HG03045 (cell line): Measurements from ENCODE around the gene CLDN16.

ENCODE experiments used
- ATAC-seq: cut with Tn5 transposase; IDR thresholded peaks from one replicate; pipeline ENCODE4 v1.9.1; 2021; ENCODE audit warnings: mild to moderate bottlenecking, moderate library complexity; ENCODE audit not compliant: unreplicated experiment

The CLDN16 gene, protein sequence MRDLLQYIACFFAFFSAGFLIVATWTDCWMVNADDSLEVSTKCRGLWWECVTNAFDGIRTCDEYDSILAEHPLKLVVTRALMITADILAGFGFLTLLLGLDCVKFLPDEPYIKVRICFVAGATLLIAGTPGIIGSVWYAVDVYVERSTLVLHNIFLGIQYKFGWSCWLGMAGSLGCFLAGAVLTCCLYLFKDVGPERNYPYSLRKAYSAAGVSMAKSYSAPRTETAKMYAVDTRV

DNA sequence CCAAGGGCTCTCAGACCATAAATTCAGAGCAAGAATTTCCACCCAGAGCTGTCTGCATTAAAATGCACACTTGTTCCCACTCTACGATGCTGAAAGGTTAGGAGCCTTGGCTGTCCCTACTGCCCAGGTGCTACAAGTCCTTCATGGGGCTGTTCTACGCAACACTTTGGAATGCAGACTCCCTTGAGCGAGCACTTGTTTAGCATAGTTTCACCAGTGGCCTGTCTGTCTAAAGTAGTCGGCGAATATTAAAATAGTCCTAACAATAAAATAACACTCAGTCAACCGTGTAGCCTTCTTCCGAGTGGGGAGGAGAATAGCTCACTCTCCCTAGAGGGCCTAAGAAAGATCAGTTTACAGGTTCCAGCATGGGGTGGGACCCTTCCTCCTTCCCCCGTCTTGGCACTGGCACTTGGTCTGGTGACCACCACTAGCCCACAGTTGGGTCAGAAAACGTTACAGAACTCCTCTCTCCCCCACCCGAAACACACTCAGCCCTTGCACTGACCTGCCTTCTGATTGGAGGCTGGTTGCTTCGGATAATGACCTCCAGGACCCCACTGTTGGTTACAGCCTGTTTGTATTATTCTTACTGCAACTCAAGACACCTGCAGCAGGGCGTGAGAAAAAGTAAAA, at the start of gene CLDN16:
Gene CLDN16, plus strand, starts transcription at position 586 of the 636 bp plus-strand sequence. CDS start 167 bp downstream, outside the sequence.
- ATAC-seq = no peak

DNA sequence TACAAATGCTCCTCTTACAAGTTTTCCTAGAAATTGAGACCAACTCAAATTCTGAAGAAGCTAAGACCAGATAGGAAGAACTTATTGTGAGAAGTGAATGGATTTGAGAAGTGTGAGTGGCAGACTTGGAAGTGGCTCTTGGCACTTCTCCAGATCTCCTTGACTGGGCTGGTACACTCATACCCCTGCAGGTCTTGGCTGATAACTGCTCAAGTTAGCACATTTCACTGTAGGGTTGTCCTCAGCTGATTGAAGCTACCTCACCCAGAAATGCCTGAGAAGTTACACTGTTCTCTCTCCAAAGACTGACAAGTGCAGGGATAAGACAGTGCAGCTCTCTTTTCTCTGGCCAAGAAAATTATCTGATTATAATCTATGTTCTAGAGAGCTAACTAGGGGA, 49.2 kb upstream of the CLDN16 start:
- ATAC-seq = no peak

DNA sequence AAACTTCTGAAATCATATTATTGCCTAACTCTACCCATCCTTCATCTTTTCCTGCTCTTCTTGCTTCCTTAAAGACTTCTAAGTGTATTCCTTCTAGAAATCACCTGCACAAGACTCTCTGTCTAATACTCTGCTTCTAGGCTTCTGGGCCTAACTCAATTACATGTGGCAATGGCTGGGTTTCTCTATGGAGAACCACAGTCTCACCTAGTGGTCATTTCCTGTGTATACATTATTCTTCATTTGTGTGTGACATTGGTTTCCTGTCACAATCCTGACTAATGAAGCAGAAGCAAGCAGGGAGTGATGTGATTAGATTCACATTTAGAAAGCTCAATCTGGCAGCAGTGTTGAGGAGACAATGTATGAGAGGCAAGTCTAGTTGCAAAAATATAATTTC, 48.8 kb upstream of the CLDN16 start:
- ATAC-seq = no peak

DNA sequence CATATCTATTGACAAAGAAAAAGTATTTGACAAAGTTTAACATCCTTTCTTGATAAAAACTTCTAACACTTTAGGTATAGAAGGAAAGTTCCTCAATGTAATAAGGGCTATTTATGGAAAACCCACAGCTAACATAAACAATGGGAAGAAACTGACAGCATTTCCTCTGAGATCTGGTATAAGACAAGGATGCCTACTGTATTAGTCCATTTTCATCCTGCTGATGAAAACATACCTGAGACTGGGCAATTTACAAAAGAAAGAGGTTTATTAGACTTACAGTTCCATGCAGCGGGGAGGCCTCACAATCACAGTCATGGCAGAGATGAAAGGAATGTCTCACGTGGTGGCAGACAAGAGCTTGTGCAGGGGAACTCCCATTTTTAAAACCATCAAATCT, 47.9 kb upstream of the CLDN16 start:
- ATAC-seq = no peak

DNA sequence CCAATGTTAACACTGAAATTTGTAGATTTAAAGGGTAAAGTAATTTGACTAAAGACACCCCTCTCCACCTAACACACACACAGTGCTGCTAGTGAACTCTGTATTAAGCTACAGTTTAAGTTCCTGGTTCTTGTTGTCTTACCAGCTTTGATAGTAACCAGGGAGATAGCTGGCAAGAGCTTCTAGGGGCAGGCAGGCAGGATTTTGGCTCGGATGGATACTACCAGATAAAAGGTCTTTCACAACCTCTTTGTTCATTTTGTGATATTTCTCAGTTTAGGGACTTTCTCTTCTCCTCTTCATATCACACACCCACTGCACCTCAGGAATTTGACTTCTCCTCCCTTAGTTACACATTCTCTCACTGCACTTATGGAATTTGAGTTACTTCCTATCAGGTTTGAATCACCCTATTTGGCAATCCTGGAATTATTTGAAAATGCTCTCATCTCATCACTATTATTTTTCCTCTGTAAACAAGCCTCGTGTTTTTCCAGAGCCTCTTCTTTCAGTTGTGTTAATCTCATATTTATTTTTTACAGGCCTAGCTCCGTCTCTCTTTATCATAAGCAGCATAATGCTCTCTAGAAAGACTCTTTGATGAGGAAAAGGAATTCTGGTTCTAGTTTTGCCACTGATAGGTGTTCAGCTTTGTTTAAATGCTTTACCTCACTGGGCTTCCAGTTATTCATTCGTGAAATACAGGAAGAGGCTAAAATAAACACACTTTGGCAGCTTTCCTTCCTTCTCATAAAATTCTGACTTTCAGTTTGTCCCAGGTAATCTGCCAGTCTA, 42.7 kb upstream of the CLDN16 start:
- ATAC-seq = no peak

DNA sequence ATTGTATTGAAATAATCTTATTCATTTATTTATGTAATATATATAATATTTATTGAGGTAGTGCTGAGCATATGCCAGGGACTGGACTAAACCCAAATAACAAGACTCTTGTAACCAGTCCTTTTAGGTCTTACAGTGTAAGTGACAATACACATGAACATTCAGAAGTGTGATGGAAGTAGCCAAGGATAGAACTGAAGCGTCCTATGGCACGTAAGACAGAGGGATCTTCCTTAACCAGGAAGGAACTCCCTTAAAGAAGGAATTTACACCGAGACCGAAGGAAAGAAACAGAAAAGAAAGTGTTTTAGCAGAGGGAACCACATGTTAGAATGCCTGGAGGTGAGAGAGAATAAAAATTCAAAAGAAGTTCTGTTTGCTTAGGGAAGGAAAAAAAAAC, 42.1 kb upstream of the CLDN16 start:
- ATAC-seq = no peak

DNA sequence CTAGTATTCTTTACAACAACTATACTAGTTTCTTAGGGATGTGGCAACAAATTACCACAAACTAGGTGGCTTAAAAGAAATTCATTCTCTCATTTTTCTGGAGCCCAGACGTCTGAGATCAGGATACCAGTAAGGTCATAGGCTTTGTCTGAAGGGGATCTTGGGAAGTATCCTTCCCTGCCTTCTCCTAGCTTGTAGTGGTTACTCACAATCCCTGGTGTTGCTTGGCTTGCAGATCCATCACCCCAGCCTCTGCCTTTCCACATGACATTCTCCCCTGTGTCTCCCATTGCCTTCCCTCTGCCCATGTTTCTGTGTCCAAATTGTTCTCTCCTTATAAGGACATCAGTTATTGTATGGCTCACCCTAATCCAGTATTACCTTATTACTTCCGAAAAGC, 41.4 kb upstream of the CLDN16 start:
- no peak for ATAC-seq

DNA sequence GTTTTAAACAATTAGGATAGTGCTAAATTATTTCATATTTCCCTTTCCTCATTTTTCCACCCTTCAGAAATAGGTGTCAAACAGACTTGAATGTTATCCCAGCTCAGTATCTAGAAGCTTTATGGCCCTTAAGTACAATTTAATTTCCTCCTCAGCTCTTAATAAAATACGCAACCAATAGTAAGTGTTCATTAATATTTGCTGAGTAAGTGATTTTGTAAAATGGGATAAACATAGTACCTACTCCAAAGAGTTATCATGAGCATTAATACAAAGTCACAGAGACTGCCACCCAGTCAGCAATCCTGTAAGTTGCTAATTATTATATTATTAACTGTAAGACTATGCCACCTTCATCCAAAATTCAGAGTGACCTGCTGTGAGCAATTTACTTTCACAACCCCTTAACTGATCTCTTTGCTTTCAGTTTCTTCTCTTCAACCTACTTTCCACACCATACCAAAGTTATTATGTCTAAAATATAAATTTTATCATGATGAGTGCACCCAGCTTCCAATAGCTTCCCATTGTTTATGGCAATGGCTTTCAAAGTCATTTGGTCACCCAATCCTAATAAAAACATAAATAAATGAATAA, 35.0 kb upstream of the CLDN16 start:
- no peak for ATAC-seq

DNA sequence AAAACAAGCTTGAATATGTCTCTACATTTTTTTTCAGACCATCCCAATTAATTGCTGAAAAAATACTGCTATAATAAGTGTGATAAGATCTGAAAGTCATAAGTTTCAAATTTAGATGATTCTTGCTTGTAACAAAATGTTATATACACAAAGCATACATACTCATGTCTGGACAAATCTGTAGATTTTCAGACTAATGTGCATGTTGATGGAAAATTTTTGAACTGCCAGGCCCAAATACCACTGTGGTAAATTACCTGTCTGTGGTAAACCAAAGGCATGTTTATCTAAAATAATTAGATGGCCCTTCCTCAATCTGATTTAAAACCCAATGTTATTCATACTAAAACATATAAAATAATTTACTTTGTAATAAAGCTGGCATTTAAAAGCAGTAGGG, 31.7 kb upstream of the CLDN16 start:
- no peak for ATAC-seq

DNA sequence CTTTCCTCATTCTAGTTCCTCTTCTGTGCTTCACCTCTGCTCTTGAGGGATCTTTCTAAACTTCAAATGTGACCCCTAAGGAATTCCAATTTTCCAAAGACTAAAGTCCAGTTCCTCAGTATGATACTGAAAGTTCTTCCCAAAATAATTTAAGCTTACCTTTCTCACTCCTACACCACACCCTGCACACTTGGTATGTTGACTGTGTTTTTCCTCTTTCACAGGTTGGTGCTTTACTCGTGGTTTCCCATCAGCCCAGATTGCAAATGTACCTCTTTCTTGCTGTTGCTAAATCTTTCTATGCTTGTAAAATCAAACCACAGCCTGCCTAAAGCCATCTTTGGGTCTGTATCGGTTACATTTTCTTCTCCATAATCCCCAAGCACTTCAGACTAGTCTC, 30.5 kb upstream of the CLDN16 start:
- ATAC-seq = no peak

DNA sequence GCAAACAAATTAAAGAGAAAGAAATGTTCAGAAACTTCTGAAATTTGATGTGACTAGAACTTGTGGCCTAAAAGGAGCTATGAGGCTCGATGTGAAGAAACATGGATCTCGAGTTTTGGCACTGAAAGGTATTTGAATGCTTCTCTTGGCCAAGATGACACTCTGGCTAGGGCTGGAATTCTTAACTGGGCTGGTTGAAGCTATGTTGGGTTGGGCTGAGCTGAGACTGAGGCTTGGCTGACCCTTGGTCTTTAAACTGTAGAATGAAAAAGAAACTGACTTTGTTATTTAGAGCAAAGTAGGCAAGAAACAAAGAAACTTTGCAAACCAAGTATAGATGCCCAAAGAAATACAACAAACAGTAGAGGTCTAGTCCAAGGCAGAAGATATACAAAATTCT, 28.1 kb upstream of the CLDN16 start:
- no peak for ATAC-seq

DNA sequence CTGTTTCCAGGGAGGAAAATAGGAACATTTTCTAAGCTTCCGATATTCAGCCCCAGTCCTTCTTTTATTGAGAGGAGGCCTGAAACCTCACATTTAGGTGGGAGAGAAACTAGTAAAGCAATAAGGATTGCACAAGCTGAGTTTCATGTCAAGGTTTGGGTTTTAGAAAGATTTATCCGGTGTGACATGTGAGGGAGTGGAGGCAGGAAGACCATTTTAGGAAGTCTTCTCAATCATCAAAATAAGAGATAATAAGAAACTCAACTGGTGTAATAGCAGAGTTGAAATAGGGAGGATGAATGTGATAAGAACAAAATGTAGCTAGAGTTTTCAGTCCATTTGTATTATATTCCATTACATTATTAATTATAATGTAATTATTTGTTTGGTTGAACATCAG, 27.7 kb upstream of the CLDN16 start:
- no peak for ATAC-seq

DNA sequence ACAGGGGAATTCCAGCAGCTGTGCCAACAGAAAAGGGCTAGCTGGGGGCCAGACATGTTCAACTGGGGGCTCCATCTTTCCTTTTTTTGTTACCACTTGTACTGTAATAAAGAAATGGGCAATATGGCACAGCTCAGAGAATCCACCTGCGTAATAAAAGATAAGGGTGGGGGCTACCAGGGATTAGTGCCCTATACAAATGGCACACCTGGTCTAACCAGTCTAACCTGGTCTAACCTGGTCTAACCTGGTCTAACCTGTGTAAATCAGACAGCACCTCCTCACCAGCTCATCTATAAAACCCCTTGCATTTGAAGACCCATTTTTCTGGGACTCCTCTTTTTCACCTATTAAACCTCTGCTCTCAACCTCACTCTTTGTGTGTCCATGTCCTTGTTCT, 26.2 kb upstream of the CLDN16 start:
- ATAC-seq = no peak

DNA sequence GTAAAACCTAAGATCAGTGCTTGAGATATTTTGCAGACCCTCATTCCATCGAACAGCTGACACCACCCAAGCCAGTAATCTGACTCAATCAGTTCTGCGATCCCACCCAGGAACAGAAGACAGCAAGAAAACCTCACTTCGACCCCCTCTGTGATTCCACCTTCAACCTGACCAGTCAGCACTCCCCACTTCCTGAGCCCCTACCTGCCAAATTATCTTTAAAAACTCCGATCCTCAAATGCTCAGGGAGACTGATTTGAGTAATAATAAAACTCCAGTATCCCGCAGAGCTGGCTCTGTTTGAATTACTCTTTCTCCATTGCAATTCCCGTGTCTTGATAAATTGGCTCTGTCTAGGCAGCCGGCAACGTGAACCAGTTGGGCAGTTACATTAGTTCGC, 25.7 kb upstream of the CLDN16 start:
- no peak for ATAC-seq

DNA sequence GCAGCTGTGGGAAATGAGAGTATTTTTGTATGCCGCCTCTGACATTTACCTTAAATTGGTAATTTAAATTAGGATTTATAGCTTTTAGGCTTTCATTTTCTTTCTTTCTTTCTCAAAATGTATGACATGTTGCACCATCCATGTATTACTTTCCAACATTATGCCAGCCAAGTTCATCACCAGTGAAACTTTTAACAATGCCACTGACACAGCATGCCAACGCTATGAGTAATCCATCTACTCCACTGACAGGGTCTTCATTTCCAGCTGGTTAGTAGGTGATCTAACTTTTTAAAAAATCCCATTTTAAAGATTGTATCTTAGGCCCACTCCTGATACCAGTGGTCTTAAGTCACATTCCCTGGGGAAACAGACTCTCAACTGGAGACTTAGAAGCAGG, 21.8 kb upstream of the CLDN16 start:
- ATAC-seq = no peak

DNA sequence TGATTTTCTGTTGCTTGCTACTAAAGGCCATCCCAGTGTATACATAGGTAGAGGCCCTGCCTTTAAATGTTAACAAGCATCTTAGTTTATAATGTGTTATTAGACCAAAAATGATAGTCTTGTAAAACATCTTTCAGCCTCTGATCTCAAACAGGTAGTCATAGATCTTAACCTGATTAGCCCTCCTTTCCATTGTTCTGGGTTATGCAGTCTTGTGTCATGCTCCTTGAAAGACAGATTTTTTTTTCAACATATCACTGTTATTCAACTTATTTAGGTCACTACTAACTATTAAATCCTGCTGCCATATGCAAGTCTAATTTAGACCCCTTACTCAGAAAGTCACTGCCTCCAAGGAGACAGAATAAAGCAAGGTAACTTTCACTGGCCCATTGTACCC, 19.1 kb upstream of the CLDN16 start:
- no peak for ATAC-seq

DNA sequence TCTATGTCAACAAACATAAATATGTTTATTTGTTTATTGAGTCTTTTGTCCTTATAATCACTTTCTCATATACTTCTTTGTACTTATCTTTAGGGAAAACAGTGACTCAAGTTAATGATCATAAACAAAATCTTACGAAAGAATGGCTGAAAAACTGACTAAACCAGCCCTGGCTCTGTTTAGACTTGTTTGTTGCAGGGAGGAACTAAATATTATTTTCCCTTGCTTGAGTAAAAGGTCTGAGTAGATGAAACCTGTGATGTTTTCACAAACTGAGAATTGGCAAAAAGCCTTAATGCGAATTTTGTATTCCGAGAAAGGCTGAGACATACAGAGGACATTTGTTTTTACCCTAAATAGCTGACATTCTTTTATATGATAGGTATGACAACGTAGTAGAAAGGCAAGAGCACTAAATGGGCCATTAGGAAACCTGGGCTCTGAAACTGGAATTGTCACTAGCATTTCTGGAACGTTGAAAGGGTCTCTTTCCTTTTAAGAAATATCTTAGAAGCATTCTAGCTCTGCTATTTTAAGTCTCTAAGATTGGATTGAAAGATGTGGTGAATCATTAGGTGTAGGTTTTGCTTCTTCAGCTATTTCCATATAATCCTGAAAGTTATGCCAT, 18.2 kb upstream of the CLDN16 start:
- no peak for ATAC-seq

DNA sequence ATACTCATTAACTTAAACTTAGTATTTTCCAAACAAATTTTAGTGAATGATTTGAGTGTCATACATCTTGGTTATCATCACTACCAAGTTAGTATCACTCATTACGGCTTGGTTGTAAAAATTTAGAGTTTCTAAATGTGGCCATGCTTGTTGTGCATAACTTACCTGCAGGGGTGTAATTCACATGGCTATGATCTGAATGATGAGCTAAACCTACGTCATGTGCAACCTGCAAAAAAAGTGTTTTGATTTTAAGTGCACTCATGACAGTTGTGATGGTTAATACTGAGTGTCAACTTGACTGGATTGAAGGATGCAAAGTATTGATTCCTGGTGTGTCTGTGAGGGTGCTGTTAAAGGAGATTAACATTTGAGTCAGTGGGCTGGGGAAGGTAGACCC, 17.6 kb upstream of the CLDN16 start:
- no peak for ATAC-seq

DNA sequence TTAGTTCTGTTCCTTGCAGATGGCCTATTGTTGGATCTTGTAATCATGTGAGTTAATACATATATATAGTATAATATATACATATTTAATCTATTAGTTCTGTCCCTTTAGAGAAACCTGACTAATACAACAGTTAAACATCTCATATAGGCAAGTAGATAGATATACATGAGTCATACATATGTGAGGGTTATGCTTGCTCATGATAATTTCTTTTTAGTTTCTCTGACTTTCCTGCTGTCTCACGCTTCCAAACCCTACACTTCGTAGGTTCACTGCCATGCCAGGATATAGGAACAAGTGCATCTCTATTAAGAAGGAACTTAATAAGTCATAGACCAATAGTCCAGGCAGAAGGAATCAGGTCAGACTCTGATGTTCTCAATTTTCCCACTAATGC, 16.8 kb upstream of the CLDN16 start:
- no peak for ATAC-seq

DNA sequence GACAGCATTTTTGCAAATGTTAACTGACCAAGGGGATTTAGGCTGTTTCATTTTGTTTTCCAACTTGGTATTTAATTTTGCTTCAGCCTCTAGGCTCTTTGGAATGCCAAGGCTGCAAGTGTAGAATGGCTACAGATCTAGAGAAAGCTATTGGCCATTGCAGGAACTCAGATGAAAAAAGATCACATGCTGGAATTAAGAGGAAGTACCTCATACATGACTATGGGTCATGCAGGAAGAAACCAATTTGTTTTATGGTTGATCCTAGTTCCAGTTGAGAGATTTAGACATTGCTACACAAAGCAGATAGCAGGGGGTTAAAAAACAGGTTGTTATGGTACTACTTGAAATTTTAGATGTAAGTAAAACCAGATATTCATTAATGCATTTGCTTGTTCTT, 12.7 kb upstream of the CLDN16 start:
- no peak for ATAC-seq

DNA sequence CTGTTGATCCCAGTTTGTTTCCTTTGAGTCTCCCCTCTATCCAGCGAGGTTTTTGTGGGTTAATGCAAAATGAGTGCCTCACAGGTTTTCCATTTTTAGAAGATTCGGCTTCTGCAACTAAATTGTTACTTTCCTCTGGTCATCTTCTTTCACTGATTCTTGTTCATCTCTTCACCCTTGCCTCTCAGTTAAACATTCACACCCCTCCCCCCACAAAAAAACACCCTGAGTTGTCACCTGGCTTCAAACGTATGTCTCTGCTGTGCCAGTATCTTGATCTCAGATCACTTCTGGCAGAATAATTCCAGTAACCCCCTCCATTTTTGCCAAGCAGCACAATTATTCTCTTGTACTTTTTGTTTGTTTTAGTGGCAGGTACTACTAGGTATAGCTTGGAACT, 12.3 kb upstream of the CLDN16 start:
- no peak for ATAC-seq
